HCT116 (cell line): Measurements from ENCODE around the gene UPF1.

Source experiments
- CBX3 ChIP-seq: IDR thresholded peaks from 2 replicates; pipeline ENCODE4 v1.6.1; 2012; ENCODE audit warnings: low read depth
- CEBPB ChIP-seq: IDR thresholded peaks from 2 replicates; pipeline ENCODE4 v1.6.1; 2012; ENCODE audit warnings: low read depth
- ELF1 ChIP-seq: IDR thresholded peaks from 2 replicates; pipeline ENCODE4 v1.6.1; 2012; ENCODE audit warnings: low read depth, borderline replicate concordance
- EZH2 ChIP-seq: fragments of 200-600 bp; sonication (generic); IDR thresholded peaks from 2 replicates; pipeline ENCODE4 v1.6.1; 2017; ENCODE audit warnings: antibody characterized with exemption, mixed run types
- EZH2phosphoT487 ChIP-seq: fragments of 200-600 bp; IDR thresholded peaks from 2 replicates; pipeline ENCODE4 v1.6.1; 2018; ENCODE audit warnings: antibody characterized with exemption, borderline replicate concordance
- POLR2A ChIP-seq: IDR thresholded peaks from 2 replicates; pipeline ENCODE4 v1.7.0; 2011; ENCODE audit warnings: borderline replicate concordance; ENCODE audit not compliant: insufficient read depth, insufficient read length; ENCODE audit errors: extremely low read depth
- SIN3A ChIP-seq: IDR thresholded peaks from 2 replicates; pipeline ENCODE4 v1.6.1; 2012; ENCODE audit warnings: low read depth
- SP1 ChIP-seq: IDR thresholded peaks from 2 replicates; pipeline ENCODE4 v1.6.1; 2012; ENCODE audit warnings: low read depth
- TCF7L2 ChIP-seq: IDR thresholded peaks from 2 replicates; pipeline ENCODE4 v1.7.0; 2011; ENCODE audit warnings: borderline replicate concordance, inconsistent platforms; ENCODE audit not compliant: insufficient read depth, insufficient read length; ENCODE audit errors: extremely low read depth
- YY1 ChIP-seq: IDR thresholded peaks from 2 replicates; pipeline ENCODE4 v1.6.1; 2011; ENCODE audit warnings: low read length, low read depth, moderate library complexity, mild to moderate bottlenecking; ENCODE audit not compliant: insufficient replicate concordance; ENCODE audit errors: extremely low read depth
- TF ChIP-seq, protein P1 (sequence below), 3 experiments: fragments of 200-600 bp in 1 of 3; sonication (generic) in 1 of 3; IDR thresholded peaks in 2 of 3; conservative IDR thresholded peaks in 1 of 3; 2 replicates each; pipeline ENCODE4 v1.5.1; 2012 to 2017; ENCODE audit warnings: low read depth in 2 of 3, low read length in 2 of 3, antibody characterized with exemption in 1 of 3, borderline replicate concordance in 1 of 3, control low read depth in 1 of 3, mild to moderate bottlenecking in 1 of 3, mixed read lengths in 1 of 3, mixed run types in 1 of 3, moderate library complexity in 1 of 3; ENCODE audit not compliant: insufficient read depth in 1 of 3
- TF ChIP-seq, protein P2 (sequence below): IDR thresholded peaks from 2 replicates; pipeline ENCODE4 v1.6.1; 2011; ENCODE audit warnings: mild to moderate bottlenecking, low read length, moderate library complexity; ENCODE audit not compliant: insufficient replicate concordance; ENCODE audit errors: extremely low read depth
- TF ChIP-seq, protein P3 (sequence below): IDR thresholded peaks from 2 replicates; pipeline ENCODE4 v1.6.1; 2012; ENCODE audit warnings: low read depth

DNA sequence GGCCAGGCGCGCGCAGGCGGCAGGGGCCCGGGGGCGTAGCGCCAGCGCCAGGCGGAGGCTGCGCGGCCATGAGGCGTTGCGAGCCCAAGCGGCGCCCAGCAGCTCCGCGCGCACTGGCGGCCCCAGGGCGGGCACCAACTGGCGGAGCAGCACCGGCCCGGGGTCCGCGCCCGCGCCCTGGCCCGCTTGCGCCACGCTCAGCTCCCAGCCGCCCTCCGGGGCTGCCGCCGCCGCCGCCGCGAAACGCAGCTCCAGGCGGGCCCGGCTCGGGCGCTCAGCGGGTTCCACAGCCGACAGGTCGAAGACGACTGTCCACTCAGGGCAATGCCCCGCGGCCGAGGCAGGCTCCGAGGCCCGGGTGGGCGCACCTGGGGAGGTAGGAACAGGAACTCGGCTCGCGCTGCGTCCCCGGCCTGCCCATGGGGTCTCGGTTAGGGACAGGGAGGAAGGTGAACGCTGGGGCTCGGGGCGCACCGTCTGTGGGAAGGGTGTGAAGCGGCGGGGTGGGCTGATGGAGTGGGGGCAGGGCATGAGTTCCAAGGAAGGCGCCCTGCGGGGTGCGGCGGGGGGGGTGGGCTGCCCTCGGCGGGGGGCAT, 37.4 kb downstream of the UPF1 start:
- TF ChIP-seq SIN3A (no peak), EZH2 (no peak), SP1 (no peak), CEBPB (no peak), POLR2A (no peak), TCF7L2 (no peak), EZH2phosphoT487 (no peak), YY1 (no peak), ELF1 (no peak), CBX3 (no peak)
- TF ChIP-seq, protein P1, sequence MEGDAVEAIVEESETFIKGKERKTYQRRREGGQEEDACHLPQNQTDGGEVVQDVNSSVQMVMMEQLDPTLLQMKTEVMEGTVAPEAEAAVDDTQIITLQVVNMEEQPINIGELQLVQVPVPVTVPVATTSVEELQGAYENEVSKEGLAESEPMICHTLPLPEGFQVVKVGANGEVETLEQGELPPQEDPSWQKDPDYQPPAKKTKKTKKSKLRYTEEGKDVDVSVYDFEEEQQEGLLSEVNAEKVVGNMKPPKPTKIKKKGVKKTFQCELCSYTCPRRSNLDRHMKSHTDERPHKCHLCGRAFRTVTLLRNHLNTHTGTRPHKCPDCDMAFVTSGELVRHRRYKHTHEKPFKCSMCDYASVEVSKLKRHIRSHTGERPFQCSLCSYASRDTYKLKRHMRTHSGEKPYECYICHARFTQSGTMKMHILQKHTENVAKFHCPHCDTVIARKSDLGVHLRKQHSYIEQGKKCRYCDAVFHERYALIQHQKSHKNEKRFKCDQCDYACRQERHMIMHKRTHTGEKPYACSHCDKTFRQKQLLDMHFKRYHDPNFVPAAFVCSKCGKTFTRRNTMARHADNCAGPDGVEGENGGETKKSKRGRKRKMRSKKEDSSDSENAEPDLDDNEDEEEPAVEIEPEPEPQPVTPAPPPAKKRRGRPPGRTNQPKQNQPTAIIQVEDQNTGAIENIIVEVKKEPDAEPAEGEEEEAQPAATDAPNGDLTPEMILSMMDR (IDR thresholded peaks at IDR 0.05 in 2 of 3, conservative IDR thresholded peaks at IDR 0.05 in 1 of 3; ENCODE audit: borderline replicate concordance in 1 of 3, insufficient read depth in 1 of 3, low read depth in 2 of 3, low read length in 2 of 3): no peak
- TF ChIP-seq, protein P2, sequence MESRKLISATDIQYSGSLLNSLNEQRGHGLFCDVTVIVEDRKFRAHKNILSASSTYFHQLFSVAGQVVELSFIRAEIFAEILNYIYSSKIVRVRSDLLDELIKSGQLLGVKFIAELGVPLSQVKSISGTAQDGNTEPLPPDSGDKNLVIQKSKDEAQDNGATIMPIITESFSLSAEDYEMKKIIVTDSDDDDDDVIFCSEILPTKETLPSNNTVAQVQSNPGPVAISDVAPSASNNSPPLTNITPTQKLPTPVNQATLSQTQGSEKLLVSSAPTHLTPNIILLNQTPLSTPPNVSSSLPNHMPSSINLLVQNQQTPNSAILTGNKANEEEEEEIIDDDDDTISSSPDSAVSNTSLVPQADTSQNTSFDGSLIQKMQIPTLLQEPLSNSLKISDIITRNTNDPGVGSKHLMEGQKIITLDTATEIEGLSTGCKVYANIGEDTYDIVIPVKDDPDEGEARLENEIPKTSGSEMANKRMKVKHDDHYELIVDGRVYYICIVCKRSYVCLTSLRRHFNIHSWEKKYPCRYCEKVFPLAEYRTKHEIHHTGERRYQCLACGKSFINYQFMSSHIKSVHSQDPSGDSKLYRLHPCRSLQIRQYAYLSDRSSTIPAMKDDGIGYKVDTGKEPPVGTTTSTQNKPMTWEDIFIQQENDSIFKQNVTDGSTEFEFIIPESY: no peak
- TF ChIP-seq, protein P3, sequence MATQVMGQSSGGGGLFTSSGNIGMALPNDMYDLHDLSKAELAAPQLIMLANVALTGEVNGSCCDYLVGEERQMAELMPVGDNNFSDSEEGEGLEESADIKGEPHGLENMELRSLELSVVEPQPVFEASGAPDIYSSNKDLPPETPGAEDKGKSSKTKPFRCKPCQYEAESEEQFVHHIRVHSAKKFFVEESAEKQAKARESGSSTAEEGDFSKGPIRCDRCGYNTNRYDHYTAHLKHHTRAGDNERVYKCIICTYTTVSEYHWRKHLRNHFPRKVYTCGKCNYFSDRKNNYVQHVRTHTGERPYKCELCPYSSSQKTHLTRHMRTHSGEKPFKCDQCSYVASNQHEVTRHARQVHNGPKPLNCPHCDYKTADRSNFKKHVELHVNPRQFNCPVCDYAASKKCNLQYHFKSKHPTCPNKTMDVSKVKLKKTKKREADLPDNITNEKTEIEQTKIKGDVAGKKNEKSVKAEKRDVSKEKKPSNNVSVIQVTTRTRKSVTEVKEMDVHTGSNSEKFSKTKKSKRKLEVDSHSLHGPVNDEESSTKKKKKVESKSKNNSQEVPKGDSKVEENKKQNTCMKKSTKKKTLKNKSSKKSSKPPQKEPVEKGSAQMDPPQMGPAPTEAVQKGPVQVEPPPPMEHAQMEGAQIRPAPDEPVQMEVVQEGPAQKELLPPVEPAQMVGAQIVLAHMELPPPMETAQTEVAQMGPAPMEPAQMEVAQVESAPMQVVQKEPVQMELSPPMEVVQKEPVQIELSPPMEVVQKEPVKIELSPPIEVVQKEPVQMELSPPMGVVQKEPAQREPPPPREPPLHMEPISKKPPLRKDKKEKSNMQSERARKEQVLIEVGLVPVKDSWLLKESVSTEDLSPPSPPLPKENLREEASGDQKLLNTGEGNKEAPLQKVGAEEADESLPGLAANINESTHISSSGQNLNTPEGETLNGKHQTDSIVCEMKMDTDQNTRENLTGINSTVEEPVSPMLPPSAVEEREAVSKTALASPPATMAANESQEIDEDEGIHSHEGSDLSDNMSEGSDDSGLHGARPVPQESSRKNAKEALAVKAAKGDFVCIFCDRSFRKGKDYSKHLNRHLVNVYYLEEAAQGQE: no peak
